ENCODE measurements around the gene TRERF1. TPM values are rescaled to one million over a fixed set of nuclear protein-coding genes. Genes with fewer than 3 reads are reported as not detected.
"Not testable (repeated sequence)": the region's sequence is repeated elsewhere in the genome, so short reads cannot be mapped to it uniquely, and the experiment has no call there.

Gene TRERF1
- total RNA-seq (2014; rRNA removed; shearing (Covaris generic)) = 4.0 and 5.2 TPM in 2 replicates

GRCh38 chr6:42451333-42452170 lies at the start of gene TRERF1:
TSS of gene TRERF1 (minus strand) at chr6:42451926. CDS start at chr6:42269590, 182,336 bp downstream.
- peak; percentile 82 for DNase-seq (ENCODE audit: low read depth)

GRCh38 chr6:42498473-42499128 lies 46.9 kb upstream of the TRERF1 start:
- DNase-seq (ENCODE audit: low read depth) = peak; percentile 50

- peak; percentile 22 for DNase-seq (ENCODE audit: low read depth)
Measured at GRCh38 chr6:42493914-42494539, 42.3 kb upstream of the TRERF1 start.

- no peak for DNase-seq (ENCODE audit: low read depth)
Measured at GRCh38 chr6:42488129-42488528, 36.4 kb upstream of the TRERF1 start.

GRCh38 chr6:42484261-42484660 lies 32.5 kb upstream of the TRERF1 start:
- DNase-seq (ENCODE audit: low read depth) = no peak

GRCh38 chr6:42482174-42482573 lies 30.4 kb upstream of the TRERF1 start:
- no peak for DNase-seq (ENCODE audit: low read depth)

GRCh38 chr6:42471714-42472113 lies 20.0 kb upstream of the TRERF1 start:
- no peak for DNase-seq (ENCODE audit: low read depth)

GRCh38 chr6:42471142-42471541 lies 19.4 kb upstream of the TRERF1 start:
- DNase-seq (ENCODE audit: low read depth) = no peak

- DNase-seq (ENCODE audit: low read depth) = no peak
Measured at GRCh38 chr6:42468273-42468672, 16.5 kb upstream of the TRERF1 start.

- no peak for DNase-seq (ENCODE audit: low read depth)
Measured at GRCh38 chr6:42467651-42468050, 15.9 kb upstream of the TRERF1 start.

GRCh38 chr6:42466470-42466869 lies 14.7 kb upstream of the TRERF1 start:
- not testable (repeated sequence) for DNase-seq (ENCODE audit: low read depth)

GRCh38 chr6:42462474-42462972 lies 10.8 kb upstream of the TRERF1 start:
- no peak for DNase-seq (ENCODE audit: low read depth)

GRCh38 chr6:42460883-42461282 lies 9.2 kb upstream of the TRERF1 start:
- no peak for DNase-seq (ENCODE audit: low read depth)

GRCh38 chr6:42459888-42460287 lies 8.2 kb upstream of the TRERF1 start:
- DNase-seq (ENCODE audit: low read depth) = no peak

GRCh38 chr6:42454428-42454791 lies 2.7 kb upstream of the TRERF1 start:
- DNase-seq (ENCODE audit: low read depth) = peak; percentile 79

- DNase-seq (ENCODE audit: low read depth) = peak; percentile 63
Measured at GRCh38 chr6:42453654-42454427, 2.1 kb upstream of the TRERF1 start.

- peak; percentile 93 for DNase-seq (ENCODE audit: low read depth)
Measured at GRCh38 chr6:42453031-42453653, 1.4 kb upstream of the TRERF1 start.

- DNase-seq (ENCODE audit: low read depth) = peak; percentile 80
Measured at GRCh38 chr6:42452171-42453030, 675 bp upstream of the TRERF1 start.

GRCh38 chr6:42450477-42451332 lies 1.0 kb downstream of the TRERF1 start:
- DNase-seq (ENCODE audit: low read depth) = no peak

Data from RPMI7951 (cell line).